NCI-H1105 treated with DMSO at 0.1 percent for 48 hours (cell line): ENCODE results near the gene MEIOC.

ENCODE experiments used
- DNase-seq: peaks from one replicate; lab custom pipeline; 2025; lab: John Stamatoyannopoulos, UW

The MEIOC gene

GRCh38 chr17:44708401-44709263 is 52.4 kb downstream of the MEIOC start, which contains the start of gene DBF4B:
Gene DBF4B, plus strand, starts transcription at chr17:44708665. Its CDS starts 156 bp downstream, at chr17:44708821.
- peak; percentile 81 for DNase-seq

DNA sequence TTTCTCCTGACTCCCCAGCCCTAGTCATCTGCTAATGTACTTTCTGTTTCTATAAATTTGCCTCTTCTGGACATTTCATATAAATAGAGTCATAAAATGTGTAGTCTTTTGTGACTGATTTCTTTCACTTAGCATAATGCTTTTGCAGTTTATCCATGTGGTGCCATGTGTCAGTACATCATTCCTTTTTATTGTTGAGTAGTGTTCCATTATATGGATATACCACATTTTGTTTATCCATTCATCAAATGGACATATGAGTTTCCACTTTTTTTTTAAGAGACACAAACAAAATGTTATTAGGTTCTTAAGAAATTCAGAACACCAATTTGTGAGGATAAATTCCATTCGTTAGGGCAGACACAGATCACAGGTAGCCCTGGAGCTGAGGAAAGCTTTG is 63.2 kb downstream of the MEIOC start:
- no peak for DNase-seq

DNA sequence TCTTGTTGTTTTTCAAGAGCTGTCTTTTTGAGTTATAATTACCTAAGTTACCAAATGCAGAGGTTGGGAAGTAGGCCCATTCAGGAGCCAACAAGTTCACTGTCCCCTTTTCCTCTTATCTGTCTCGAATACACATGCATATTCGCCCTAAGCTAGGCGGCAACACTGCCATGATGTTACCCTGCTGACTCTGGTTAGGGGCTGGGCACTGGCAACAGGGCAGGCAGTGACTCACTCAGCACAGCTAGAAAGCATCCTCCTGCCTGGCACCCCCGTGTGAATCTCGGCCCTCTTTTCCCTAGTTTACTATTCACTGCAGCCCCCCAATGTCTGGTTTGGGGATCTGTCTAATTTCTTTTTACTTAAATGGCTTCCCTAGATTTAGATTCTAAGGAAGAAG is 66.0 kb downstream of the MEIOC start:
- DNase-seq: no peak
